Adrenal gland (tissue), 12 donors: ENCODE measurements around the gene RASSF4. TPM values are rescaled to one million over a fixed set of nuclear protein-coding genes. Genes with fewer than 3 reads are reported as not detected.

ENCODE experiments used
- DNase-seq, 7 donors: peaks; one replicate each; pipeline ENCODE4 v3.0.0-alpha.2; 2019 to 2020
- H3K27ac ChIP-seq, 5 donors: fragments of 200-600 bp; sonication (generic) in 4 of 5; 1 replicate in 3 of 5; 2 replicates in 2 of 5; pipeline versions ENCODE4 v1.5.1 to v1.8.0; 2016 to 2020; ENCODE audit warnings: mild to moderate bottlenecking in 1 of 5
- H3K27me3 ChIP-seq: fragments of 200-600 bp; 2 replicates; pipeline ENCODE4 v1.8.0; 2021
- H3K36me3 ChIP-seq, 2 donors: fragments of 200-600 bp; replicated peaks in 1 of 2; 1 replicate in 1 of 2; 2 replicates in 1 of 2; pipeline versions ENCODE4 v1.5.1 to v1.8.0; 2018 to 2022
- H3K4me1 ChIP-seq, 2 donors: fragments of 200-600 bp; replicated peaks in 1 of 2; 1 replicate in 1 of 2; 2 replicates in 1 of 2; pipeline versions ENCODE4 v1.5.1 to v1.8.0; 2018 to 2021
- H3K4me3 ChIP-seq, 4 donors: fragments of 200-600 bp; sonication (generic) in 3 of 4; one replicate each; pipeline ENCODE4 v1.5.1; 2016 to 2018
- H3K9me3 ChIP-seq, 3 donors: fragments of 200-600 bp; sonication (generic) in 1 of 3; replicated peaks in 1 of 3; 1 replicate in 2 of 3; 2 replicates in 1 of 3; pipeline versions ENCODE4 v1.5.1 to v1.8.0; 2016 to 2021
- CTCF ChIP-seq, 6 experiments: fragments of 450-650 bp in 4 of 6; fragments of 200-600 bp in 2 of 6; sonication (generic) in 1 of 6; IDR thresholded peaks; 1 replicate in 5 of 6; 2 replicates in 1 of 6; pipeline versions ENCODE4 v1.5.1 to v1.8.0; 2016 to 2021; ENCODE audit warnings: antibody characterized with exemption in 6 of 6, mild to moderate bottlenecking in 2 of 6, moderate library complexity in 1 of 6
- POLR2A ChIP-seq, 2 donors: fragments of 450-650 bp; IDR thresholded peaks; one replicate each; pipeline ENCODE4 v1.6.1; 2017; ENCODE audit warnings: antibody characterized with exemption in 2 of 2, mild to moderate bottlenecking in 2 of 2, moderate library complexity in 1 of 2
- WGBS, 4 donors: extraction: QIAGEN DNeasy Blood & Tissue Kit in 2 of 4; methylation state at CpG; one replicate each; pipeline versions ENCODE4 v1.1.5 to v1.1.7; 2013 to 2017; 5-methylcytosine and 5-hydroxymethylcytosine counted together
- intact Hi-C, 2 donors: fragments of 100-400 bp; cut with DNase I; formaldehyde crosslinking; loops; one replicate each; pipeline versions ENCODE4 v1.14.1 to v1.15.0; 2022 to 2023
- polyA plus RNA-seq, 3 donors: library from polyadenylated mRNA; stranded (reverse); fragments of 200-250 nt in 2 of 3; fragments of 350-450 nt in 1 of 3; fragmentation: Illumina TruSeq in 1 of 3; extraction: RNeasy Lipid Tissue Mini Kit (QIAGEN cat#74804) in 1 of 3; gene quantifications; one replicate each; pipeline ENCODE4 v1.2.3, GENCODE V29; 2013 to 2014
- total RNA-seq, 9 donors: library from RNA; depleted of rRNA in 4 of 9; stranded (reverse); fragments of >200 nt in 4 of 9; fragments of 120-200 nt in 1 of 9; fragmentation: NEBNext Ultra II Directional in 1 of 9; extraction: Animal tissue kit (Norgen Biotek cat#: 25700) in 1 of 9; gene quantifications; one replicate each; pipeline versions ENCODE4 v1.1.0 to v1.2.4, GENCODE V29; 2013 to 2023
- donor health status: healthy with polysubstance abuse.
- donor health status: Bipolar disorder and iron deficiency.
- donor health status: DM: yes; HTN: yes; CAD: no.
- donor health status: DM: no; HTN: no; CAD: no.
- donor health status: DM: no; HTN: no; CAD: no.
- donor health status: DM: yes; HTN: yes; CAD: no.

RASSF4 gene
- total and polyA plus RNA-seq, 12 donors = 5.2 to 47.5 (median 25.0) TPM

DNA sequence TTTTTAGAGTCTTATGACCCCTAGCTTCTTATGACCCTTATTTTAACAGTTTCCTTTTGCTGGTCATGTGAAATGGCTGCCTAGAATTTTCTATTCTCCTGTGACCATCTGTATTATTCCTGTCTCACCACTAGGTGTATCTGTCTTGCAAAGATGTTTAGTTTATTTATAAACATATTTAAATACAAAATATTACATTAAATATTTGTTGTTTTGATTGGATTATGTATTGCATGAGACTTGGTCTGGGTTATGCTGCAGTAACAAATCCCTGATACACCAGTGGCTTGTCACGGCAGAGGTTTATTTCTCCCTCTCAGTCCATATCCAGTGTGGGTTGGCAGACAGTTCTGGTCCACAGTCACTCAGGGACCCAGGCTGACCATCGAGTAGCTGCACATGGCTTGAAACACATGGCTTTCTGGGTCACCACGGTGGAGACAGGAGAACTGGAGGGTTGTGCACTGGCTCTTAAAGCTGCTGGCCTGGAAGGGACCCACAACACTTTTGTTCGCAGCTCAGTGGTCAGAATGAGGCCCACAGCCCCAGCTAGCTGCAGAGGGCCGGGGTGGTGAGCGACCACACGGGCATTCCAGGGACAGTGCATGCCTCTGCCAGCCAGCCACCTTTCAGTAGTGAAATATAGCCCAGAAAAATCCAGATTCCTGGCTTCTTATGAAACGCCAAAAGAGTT lies 7.4 kb downstream of the RASSF4 start:
- H3K36me3 ChIP-seq = peaks cover 0 to 10% of the 10 kb centered on the region in 2 donors
- peak overlapping the region in 2 of 5 donors; percentile 79 to 80 for H3K27ac ChIP-seq
- 82 to 90% (median 83%) methylated on average over 5 to 8 of the region's 8 CpGs for WGBS, 4 donors
- TF ChIP-seq POLR2A (IDR thresholded peaks at IDR 0.05) = no peak
- TF ChIP-seq CTCF (IDR thresholded peaks at IDR 0.05) = peak in 3 of 6 experiments; percentile 10 to 32 (median 12)
- H3K9me3 ChIP-seq = no peaks in the 10 kb centered on the region
- H3K4me1 ChIP-seq = peaks cover 8 to 49% of the 10 kb centered on the region in 2 donors
- intact Hi-C loops = no loop called here
- DNase-seq = peak in 3 of 7 donors; percentile 11 to 42 (median 18)
- no peaks in the 10 kb centered on the region for H3K27me3 ChIP-seq
- no peak overlapping the region for H3K4me3 ChIP-seq

GRCh38 chr10:44967616-44968015 lies 8.0 kb downstream of the RASSF4 start:
- 70 to 90% (median 80%) methylated on average over 4 of the region's 4 CpGs for WGBS, 4 donors
- Histone ChIP-seq H3K27me3 (no peaks in the 10 kb centered on the region), H3K9me3 (no peaks in the 10 kb centered on the region), H3K27ac (peak overlapping the region in 3 of 5 donors; percentile 41 to 80 (median 79)), H3K4me1 (peaks cover 8 to 49% of the 10 kb centered on the region in 2 donors), H3K36me3 (peaks cover 0 to 13% of the 10 kb centered on the region in 2 donors), H3K4me3 (no peak overlapping the region)
- TF ChIP-seq POLR2A (IDR thresholded peaks at IDR 0.05) (no peak), CTCF (IDR thresholded peaks at IDR 0.05) (no peak)
- intact Hi-C loops = no loop called here
- peak in 4 of 7 donors; percentile 27 to 54 (median 36) for DNase-seq

DNA sequence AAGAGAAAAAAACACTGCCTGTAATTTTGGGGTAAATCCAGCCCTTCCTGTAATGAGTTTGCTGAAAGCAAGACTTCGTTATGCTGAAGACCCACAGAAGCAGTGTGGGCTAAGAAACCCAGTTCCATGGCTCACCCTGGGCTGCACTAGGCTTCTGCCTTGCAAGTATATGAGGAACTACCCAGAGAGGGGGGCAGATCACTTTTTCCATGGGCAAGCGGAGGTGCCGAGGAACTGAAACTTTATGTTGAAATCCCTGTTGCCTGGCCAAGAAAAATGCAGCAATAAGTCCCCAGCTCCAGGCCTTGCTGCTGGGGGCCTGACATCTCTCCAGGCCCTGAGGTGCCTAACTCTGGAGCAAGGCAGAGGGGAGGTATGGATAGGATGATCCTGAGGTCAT lies 8.5 kb downstream of the RASSF4 start:
- DNase-seq = peak in 6 of 7 donors; percentile 47 to 75 (median 63)
- WGBS, 4 donors = 36 to 64% (median 51%) methylated on average over 3 of the region's 3 CpGs
- H3K27ac ChIP-seq = peak overlapping the region in 3 of 5 donors; percentile 41 to 80 (median 79)
- intact Hi-C loops = no loop called here
- no peak for TF ChIP-seq POLR2A (IDR thresholded peaks at IDR 0.05)
- no peak for TF ChIP-seq CTCF (IDR thresholded peaks at IDR 0.05)
- no peaks in the 10 kb centered on the region for H3K27me3 ChIP-seq
- H3K36me3 ChIP-seq = peaks cover 0 to 13% of the 10 kb centered on the region in 2 donors
- no peak overlapping the region for H3K4me3 ChIP-seq
- peaks cover 8 to 49% of the 10 kb centered on the region in 2 donors for H3K4me1 ChIP-seq
- no peaks in the 10 kb centered on the region for H3K9me3 ChIP-seq

DNA sequence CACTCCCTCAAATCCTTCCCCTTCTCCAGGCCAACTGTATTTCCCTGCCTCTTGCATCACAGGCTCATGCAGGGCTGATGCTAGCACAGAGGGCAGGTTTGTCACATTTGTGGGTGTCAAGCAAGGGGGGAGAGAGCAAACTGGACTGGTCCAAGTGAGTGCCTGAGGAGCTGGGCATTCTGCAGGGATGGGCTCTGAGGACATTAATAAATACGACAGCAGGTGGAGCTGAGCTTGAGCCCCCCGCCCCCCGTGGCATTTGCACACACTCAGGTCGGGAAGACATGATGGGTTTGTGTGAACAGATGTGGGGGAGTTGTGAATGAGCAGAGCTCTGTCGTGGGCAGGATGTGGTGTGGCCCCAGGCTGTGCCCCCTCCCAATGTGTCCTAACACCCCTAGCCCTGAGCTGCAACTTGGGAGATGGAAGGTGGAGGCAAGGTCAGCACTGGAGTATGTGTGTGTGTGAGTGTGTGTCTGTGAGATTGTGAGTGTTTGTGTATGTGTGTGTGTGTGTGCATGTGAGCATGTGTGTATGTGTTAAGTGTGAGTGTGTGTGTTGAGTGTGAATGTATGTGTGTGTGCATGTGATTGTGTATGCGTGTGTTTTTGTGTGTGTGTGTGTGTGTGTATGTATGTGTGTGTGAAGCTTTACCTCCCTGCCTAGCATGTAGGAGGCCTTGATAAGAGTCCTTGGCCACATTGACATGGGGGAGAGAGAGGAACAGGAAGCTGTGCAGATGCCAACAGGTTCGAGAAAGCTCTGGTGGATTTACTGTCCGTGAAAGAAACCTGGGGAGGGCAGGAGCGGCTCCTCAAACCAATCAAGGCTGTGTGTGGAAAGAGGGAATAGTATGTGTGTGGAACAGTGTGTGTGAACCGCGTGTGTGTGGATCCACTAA lies 9.1 kb downstream of the RASSF4 start:
- H3K9me3 ChIP-seq = no peaks in the 10 kb centered on the region
- 71 to 76% (median 74%) methylated on average over 10 to 11 of the region's 11 CpGs for WGBS, 4 donors
- peaks cover 8 to 49% of the 10 kb centered on the region in 2 donors for H3K4me1 ChIP-seq
- H3K4me3 ChIP-seq = no peak overlapping the region
- H3K36me3 ChIP-seq = peaks cover 0 to 13% of the 10 kb centered on the region in 2 donors
- no peaks in the 10 kb centered on the region for H3K27me3 ChIP-seq
- H3K27ac ChIP-seq = peak overlapping the region in 2 of 5 donors; percentile 79 to 80
- TF ChIP-seq POLR2A (IDR thresholded peaks at IDR 0.05) = no peak
- no peak for TF ChIP-seq CTCF (IDR thresholded peaks at IDR 0.05)
- intact Hi-C loops = no loop called here
- DNase-seq = no peak
